ENCODE measurements around the gene TEDDM1. TPM values are rescaled to one million over a fixed set of nuclear protein-coding genes. Genes with fewer than 3 reads are reported as not detected.

Gene TEDDM1
- total and polyA plus RNA-seq, 2 experiments from 2014 or later, result not detected

- Histone ChIP-seq H4K20me1 (replicated peaks; ENCODE audit: insufficient read depth) (no peaks in the 10 kb centered on the region), H3K36me3 (ENCODE audit: insufficient read depth) (no peaks in the 10 kb centered on the region), H3K79me2 (replicated peaks; ENCODE audit: insufficient read depth) (no peaks in the 10 kb centered on the region), H3K27me3 (ENCODE audit: insufficient read depth) (no peaks in the 10 kb centered on the region), H2AFZ (no peak overlapping the region), H3K4me1 (ENCODE audit: insufficient read depth) (peaks cover 4% of the 10 kb centered on the region; the same call in 1 of the 2 replicates), H3K4me2 (no peak overlapping the region), H3F3A (replicated peaks; ENCODE audit: low read depth) (no peaks in the 10 kb centered on the region), H3K27ac (ENCODE audit: low read depth) (no peak overlapping the region), H3K4me3 (no peak overlapping the region), H3K9me2 (ENCODE audit: insufficient read depth) (no peaks in the 10 kb centered on the region)
- H3K4me1 Mint-ChIP-seq, result peaks cover 5% of the 10 kb centered on the region; the same call in 2 of the 3 replicates
- H3K9me3 Mint-ChIP-seq, result no peaks in the 10 kb centered on the region
- TF ChIP-seq ETS1 (IDR thresholded peaks at IDR 0.05) (no peak), REST (IDR thresholded peaks at IDR 0.05; ENCODE audit: unreplicated experiment) (no peak), ZNF462 (CRISPR knock-in tag; IDR thresholded peaks at IDR 0.05) (no peak)
- DNase-seq (ENCODE audit: low spot score) (no peak), ATAC-seq (no peak)
- no peak overlapping the region for H3K27ac Mint-ChIP-seq
- no peaks in the 10 kb centered on the region for H3K36me3 Mint-ChIP-seq (ENCODE audit: low read depth)
- no peak overlapping the region for H3K4me3 Mint-ChIP-seq
- peaks cover 2% of the 10 kb centered on the region for H3K27me3 Mint-ChIP-seq (ENCODE audit: insufficient read depth, low read depth, poor library complexity)
These were observed 48.6 kb downstream of the TEDDM1 start for GRCh38 chr1:182351790-182352364.

Measured in GM23338 (cell line).